ENCODE measurements around the gene TMCC1.

- TF ChIP-seq, protein P1, sequence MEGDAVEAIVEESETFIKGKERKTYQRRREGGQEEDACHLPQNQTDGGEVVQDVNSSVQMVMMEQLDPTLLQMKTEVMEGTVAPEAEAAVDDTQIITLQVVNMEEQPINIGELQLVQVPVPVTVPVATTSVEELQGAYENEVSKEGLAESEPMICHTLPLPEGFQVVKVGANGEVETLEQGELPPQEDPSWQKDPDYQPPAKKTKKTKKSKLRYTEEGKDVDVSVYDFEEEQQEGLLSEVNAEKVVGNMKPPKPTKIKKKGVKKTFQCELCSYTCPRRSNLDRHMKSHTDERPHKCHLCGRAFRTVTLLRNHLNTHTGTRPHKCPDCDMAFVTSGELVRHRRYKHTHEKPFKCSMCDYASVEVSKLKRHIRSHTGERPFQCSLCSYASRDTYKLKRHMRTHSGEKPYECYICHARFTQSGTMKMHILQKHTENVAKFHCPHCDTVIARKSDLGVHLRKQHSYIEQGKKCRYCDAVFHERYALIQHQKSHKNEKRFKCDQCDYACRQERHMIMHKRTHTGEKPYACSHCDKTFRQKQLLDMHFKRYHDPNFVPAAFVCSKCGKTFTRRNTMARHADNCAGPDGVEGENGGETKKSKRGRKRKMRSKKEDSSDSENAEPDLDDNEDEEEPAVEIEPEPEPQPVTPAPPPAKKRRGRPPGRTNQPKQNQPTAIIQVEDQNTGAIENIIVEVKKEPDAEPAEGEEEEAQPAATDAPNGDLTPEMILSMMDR (IDR thresholded peaks at IDR 0.05), result no peak
- no peak for TF ChIP-seq ZFX (IDR thresholded peaks at IDR 0.05; ENCODE audit: borderline replicate concordance)
These were observed 188.2 kb downstream of the TMCC1 start for GRCh38 chr3:129705274-129705673.

All from 22Rv1 (cell line).